Lower leg skin (tissue), 4 donors: ENCODE results near the gene TNS3. TPM values are rescaled to one million over a fixed set of nuclear protein-coding genes. Genes with fewer than 3 reads are reported as not detected.
A peak's percentile ranks its signal among the peaks of the same experiment; 100 is the strongest.

ENCODE experiments used
- DNase-seq, 2 donors: peaks; one replicate each; pipeline ENCODE4 v3.0.0-alpha.2; 2019; ENCODE audit warnings: low spot score in 2 of 2
- H3K4me3 ChIP-seq: fragments of 200-600 bp; sonication (generic); 2 replicates; pipeline ENCODE4 v1.5.1; 2017; ENCODE audit warnings: mild to moderate bottlenecking, low read depth; ENCODE audit not compliant: poor library complexity, severe bottlenecking
- POLR2A ChIP-seq, 2 donors: fragments of 450-650 bp; IDR thresholded peaks; one replicate each; pipeline ENCODE4 v1.6.1; 2016 to 2017; ENCODE audit warnings: antibody characterized with exemption in 2 of 2, mild to moderate bottlenecking in 1 of 2, moderate library complexity in 1 of 2
- WGBS, 2 donors: methylation state at CpG; one replicate each; pipeline ENCODE4 v1.1.5; 2018; 5-methylcytosine and 5-hydroxymethylcytosine counted together
- intact Hi-C: fragments of 100-400 bp; cut with DNase I; formaldehyde crosslinking; loops from one replicate; pipeline ENCODE4 v1.15.0; 2023; ENCODE audit warnings: low total_unique reads
- total RNA-seq, 4 donors: library from RNA; depleted of rRNA; stranded (reverse); fragments of >200 nt; gene quantifications; one replicate each; pipeline ENCODE4 v1.1.0, GENCODE V29; 2016
- TF ChIP-seq, protein P1 (sequence below), 3 donors: fragments of 450-650 bp; IDR thresholded peaks; one replicate each; pipeline ENCODE4 v1.5.1; 2016; ENCODE audit warnings: antibody characterized with exemption in 3 of 3, mild to moderate bottlenecking in 3 of 3, moderate library complexity in 2 of 3

The TNS3 gene
- total RNA-seq, 4 donors from 2014 or later: 19.5 to 33.9 (median 25.5) TPM

DNA sequence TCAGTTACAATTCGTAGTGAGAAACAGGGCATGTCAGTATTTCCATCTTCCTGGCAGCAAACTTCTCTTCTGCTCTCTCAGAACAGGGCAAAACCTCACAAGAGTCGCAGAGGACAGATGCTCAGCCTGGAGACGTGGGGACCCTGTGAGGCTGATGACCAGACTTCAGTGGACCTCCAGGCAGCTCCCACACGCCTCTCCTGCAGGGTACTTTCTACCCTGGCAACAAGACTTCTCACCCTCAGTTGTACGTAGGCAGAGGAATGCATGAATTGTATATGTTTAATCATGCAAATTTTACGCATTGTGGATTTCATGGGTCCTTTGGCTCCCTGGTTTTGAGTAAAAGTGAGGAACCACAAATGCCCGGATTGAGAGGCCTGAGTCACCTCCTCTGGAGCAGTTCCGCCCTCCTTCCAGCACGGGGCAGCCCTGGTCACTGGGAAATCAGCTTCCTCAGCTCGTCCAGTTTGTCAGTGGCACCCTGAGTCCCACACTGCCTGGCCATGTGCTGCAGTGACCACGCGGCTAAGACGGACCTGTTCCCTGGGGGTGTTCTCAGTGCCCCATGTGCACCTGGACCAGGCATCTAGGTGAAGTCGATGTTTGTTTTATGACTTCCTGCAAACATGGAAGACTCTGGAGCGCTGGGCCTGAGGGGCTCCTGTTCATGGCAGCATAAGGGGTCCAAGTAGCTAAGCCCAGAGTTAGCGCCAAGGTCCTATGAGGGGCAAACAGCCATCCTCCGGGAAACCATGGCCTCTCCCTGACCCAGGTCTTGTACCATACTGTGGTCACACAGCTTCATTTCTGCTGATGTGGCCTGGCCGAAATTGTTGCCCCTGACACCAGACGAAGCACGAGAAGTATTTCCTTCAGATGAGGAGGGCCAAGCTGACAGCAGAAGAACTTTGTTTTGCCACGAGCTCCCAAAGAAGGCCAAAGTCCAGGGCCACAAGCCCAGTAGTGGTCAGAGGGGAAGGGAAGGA lies 165.1 kb downstream of the TNS3 start:
- no peak for TF ChIP-seq POLR2A (IDR thresholded peaks at IDR 0.05)
- TF ChIP-seq, protein P1, sequence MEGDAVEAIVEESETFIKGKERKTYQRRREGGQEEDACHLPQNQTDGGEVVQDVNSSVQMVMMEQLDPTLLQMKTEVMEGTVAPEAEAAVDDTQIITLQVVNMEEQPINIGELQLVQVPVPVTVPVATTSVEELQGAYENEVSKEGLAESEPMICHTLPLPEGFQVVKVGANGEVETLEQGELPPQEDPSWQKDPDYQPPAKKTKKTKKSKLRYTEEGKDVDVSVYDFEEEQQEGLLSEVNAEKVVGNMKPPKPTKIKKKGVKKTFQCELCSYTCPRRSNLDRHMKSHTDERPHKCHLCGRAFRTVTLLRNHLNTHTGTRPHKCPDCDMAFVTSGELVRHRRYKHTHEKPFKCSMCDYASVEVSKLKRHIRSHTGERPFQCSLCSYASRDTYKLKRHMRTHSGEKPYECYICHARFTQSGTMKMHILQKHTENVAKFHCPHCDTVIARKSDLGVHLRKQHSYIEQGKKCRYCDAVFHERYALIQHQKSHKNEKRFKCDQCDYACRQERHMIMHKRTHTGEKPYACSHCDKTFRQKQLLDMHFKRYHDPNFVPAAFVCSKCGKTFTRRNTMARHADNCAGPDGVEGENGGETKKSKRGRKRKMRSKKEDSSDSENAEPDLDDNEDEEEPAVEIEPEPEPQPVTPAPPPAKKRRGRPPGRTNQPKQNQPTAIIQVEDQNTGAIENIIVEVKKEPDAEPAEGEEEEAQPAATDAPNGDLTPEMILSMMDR (IDR thresholded peaks at IDR 0.05): no peak
- peak in 1 of 2 donors; percentile 80 for DNase-seq
- no peak overlapping the region for H3K4me3 ChIP-seq
- intact Hi-C loops: no loop called here
- WGBS, 2 donors: 89 to 91% methylated on average over 21 of the region's 21 CpGs

DNA sequence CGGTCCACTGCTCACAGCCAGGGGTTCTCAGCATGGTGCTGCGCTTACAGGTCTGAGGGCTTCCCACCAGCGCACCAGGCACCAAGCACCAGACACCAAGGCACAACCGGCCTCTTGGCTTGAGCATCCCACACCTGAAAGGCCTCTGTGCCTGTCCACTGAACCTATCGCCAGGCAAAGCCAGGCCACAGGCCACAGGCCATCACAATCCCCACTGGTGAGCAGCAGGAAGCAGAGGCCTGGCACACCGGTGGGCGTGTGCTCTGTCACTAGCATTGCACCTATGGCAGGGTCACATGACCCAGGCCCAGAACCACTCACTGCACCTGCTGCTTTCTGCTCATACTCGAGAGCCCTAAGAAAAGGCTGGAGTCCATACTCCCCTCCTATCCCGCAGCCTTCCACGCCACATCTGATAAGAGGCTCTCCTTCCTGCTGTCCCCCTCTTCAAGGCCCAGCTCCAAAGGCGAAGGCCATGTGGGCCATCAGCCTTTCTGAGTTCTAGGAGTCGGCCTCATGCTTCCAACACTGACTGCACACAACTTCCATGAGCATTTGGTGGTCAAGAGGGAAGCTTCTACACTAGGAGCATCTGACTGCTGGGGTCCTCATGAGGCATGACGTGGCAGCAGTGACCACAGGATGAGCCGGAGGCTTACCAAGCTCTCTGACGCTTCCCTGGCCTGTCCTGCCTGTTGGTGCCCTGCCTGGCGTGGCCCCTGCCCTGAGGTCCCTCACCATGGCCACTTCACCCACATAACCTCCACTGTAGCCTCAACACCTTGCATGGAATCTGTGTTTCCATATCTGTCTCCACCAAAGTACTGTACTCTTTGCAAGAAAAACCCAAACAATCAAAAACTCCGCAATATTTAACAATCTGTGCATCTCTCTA lies 166.3 kb downstream of the TNS3 start:
- WGBS, 2 donors: 87 to 94% methylated on average over 17 of the region's 17 CpGs
- TF ChIP-seq, protein P1 (IDR thresholded peaks at IDR 0.05): no peak
- TF ChIP-seq POLR2A (IDR thresholded peaks at IDR 0.05): no peak
- intact Hi-C loops: no loop called here
- DNase-seq: peak in 1 of 2 donors; percentile 81
- no peak overlapping the region for H3K4me3 ChIP-seq

DNA sequence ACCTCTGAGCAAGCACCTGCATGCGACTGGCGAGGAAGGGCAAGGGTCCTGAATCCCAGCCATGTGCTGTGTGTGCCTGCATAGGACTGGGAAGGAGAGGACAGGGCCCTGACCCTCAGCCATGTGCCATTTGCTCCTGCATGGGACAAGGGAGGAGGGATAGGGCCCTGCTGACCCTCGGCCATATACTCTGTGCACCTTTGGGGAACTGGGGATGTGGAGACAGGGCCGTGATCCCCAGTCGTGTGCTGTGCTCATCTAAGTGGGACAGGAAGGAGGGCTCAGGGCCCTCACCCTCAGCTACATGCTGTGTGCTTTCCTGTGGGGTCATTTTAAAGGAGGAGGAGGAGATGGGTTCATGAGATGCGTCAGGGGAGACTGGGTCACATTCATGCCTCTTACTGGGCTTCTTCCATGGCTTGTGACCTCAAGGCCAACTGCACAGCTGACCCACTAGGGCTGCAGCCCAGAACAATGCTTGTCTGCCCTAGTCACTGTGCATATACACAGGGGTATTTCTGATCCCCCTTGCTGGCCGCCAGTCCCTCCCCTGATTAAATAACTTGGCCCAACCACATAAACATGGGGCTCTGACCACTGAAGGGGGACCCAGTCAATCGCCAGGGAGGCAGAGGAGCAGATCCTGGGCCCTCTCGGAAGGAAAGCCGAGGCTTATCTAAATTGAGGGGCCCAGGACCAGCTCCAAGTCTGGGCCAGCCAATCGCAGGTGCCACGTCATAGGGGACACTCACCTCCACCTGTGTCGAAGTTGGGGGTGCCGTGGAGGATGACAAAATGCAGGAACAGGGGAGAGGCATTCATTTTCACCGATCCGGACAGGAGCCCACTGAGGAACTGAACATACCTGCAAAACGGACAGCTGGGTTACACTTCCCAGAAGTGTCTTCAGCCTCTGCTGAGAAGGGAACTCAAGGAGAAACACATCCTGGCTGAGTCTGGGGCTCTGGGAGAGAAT lies 167.3 kb downstream of the TNS3 start:
- TF ChIP-seq, protein P1 (IDR thresholded peaks at IDR 0.05): no peak
- TF ChIP-seq POLR2A (IDR thresholded peaks at IDR 0.05): no peak
- intact Hi-C loops: no loop called here
- no peak overlapping the region for H3K4me3 ChIP-seq
- DNase-seq: peak in 1 of 2 donors; percentile 58
- 94 to 96% methylated on average over 17 of the region's 17 CpGs for WGBS, 2 donors

GRCh38 chr7:47413526-47414341 lies 168.2 kb downstream of the TNS3 start:
- DNase-seq: peak in 1 of 2 donors; percentile 67
- no peak for TF ChIP-seq POLR2A (IDR thresholded peaks at IDR 0.05)
- TF ChIP-seq, protein P1 (IDR thresholded peaks at IDR 0.05): no peak
- WGBS, 2 donors: 92 to 97% methylated on average over 17 of the region's 17 CpGs
- H3K4me3 ChIP-seq: no peak overlapping the region
- intact Hi-C loops: no loop called here
